Measurements from ENCODE around the gene ITGB7. TPM values are rescaled to one million over a fixed set of nuclear protein-coding genes. Genes with fewer than 3 reads are reported as not detected.
A peak's percentile ranks its signal among the peaks of the same experiment; 100 is the strongest.

The ITGB7 gene, protein sequence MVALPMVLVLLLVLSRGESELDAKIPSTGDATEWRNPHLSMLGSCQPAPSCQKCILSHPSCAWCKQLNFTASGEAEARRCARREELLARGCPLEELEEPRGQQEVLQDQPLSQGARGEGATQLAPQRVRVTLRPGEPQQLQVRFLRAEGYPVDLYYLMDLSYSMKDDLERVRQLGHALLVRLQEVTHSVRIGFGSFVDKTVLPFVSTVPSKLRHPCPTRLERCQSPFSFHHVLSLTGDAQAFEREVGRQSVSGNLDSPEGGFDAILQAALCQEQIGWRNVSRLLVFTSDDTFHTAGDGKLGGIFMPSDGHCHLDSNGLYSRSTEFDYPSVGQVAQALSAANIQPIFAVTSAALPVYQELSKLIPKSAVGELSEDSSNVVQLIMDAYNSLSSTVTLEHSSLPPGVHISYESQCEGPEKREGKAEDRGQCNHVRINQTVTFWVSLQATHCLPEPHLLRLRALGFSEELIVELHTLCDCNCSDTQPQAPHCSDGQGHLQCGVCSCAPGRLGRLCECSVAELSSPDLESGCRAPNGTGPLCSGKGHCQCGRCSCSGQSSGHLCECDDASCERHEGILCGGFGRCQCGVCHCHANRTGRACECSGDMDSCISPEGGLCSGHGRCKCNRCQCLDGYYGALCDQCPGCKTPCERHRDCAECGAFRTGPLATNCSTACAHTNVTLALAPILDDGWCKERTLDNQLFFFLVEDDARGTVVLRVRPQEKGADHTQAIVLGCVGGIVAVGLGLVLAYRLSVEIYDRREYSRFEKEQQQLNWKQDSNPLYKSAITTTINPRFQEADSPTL
- total RNA-seq (2021): 0.90 to 1.4 TPM (median 1.1 TPM) in 3 replicates
- percentile 3 among the genes with signal in this experiment for Bru-seq, nascent RNA
- long read RNA-seq, experiment 1: 0 reads
- long read RNA-seq, experiment 2: 0 reads
- long read RNA-seq, experiment 3: 0 reads

DNA sequence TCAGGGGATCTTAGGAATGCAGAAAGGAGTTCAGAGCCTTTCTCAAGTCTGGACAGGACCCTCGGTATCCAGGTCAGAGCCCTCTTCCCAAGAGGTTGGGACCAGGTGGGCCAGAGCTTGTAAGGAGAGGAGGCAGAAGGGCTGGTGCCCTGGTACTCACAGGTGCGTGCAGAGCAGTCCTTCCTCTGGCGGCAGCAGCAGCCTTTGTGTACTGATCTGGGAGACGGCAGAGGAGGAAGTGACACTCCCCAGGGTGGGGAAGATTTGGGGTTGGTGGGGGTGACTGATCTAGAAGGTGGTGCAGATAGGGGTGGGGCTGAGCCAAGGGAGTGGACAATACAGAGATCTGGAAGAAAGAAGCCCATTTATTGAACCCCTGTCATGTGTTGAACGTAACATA, at the start of gene ITGB7:
Gene ITGB7, minus strand, starts transcription at position 210 of the 400 bp plus-strand sequence. CDS start 6,808 bp downstream, outside the sequence.
- Mint-ChIP-seq H3K9me3 (no peaks in the 10 kb centered on the region), H3K36me3 (peaks cover 7% of the 10 kb centered on the region), H3K27me3 (ENCODE audit: low read depth) (peaks cover 19% of the 10 kb centered on the region; the same call in 1 of the 2 replicates), H3K27ac (peak within 1 kb of the TSS; percentile 19; the same call in 1 of the 2 replicates), H3K4me1 (peaks cover 11% of the 10 kb centered on the region), H3K4me3 (no peak within 1 kb of the TSS)
- TF ChIP-seq, protein P1, sequence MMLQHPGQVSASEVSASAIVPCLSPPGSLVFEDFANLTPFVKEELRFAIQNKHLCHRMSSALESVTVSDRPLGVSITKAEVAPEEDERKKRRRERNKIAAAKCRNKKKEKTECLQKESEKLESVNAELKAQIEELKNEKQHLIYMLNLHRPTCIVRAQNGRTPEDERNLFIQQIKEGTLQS (CRISPR knock-in tag; conservative IDR thresholded peaks at IDR 0.05): no peak
- TF ChIP-seq SP1 (CRISPR knock-in tag; conservative IDR thresholded peaks at IDR 0.05): no peak
- POLR2A ChIA-PET: interaction anchor here (0.7 kb wide), 1 partner anchor 10 kb away, joined by 3 read pairs; no protein-coding TSS in a partner anchor
- CTCF ChIA-PET: interaction anchor here (0.9 to 12.2 kb wide), 6 partner anchors 10 to 175 kb away, joined by 3 to 333 read pairs (median 4); partner anchors contain the start of gene ESPL1
- ATAC-seq: peak; percentile 53
- no peak for DNase-seq (ENCODE audit: low spot score)

DNA sequence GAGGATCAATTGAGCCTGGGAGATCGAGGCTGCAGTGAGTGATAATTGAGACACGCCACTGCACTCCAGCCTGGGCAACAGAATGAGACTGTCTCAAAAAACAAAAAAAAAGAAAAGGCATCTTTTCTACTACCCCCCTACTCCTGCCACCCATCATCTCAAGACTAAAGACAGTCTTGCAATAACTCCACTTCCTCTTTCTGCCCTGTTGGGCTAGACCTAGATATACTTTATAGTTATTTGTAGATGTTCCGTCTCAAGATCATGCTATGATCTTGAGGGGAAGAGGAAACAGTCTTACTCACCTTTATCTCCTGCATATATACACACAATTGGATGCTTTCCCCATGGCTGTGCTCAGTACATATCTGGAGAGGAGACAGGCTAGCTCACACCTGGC, 48.9 kb upstream of the ITGB7 start:
- H3K9me3 Mint-ChIP-seq: no peaks in the 10 kb centered on the region
- ATAC-seq (no peak), DNase-seq (ENCODE audit: low spot score) (no peak)
- no peak overlapping the region for H3K4me3 Mint-ChIP-seq
- POLR2A ChIA-PET: no interaction called here
- H3K27ac Mint-ChIP-seq: no peak overlapping the region
- H3K36me3 Mint-ChIP-seq: peaks cover 4% of the 10 kb centered on the region; the same call in 1 of the 2 replicates
- no peaks in the 10 kb centered on the region for H3K27me3 Mint-ChIP-seq (ENCODE audit: low read depth)
- CTCF ChIA-PET: interaction anchor here (1.6 to 12.6 kb wide), 3 partner anchors 12 to 58 kb away, joined by 6 to 188 read pairs (median 15); partner anchors contain the start of gene ESPL1
- TF ChIP-seq ZNF232 (CRISPR knock-in tag; IDR thresholded peaks at IDR 0.05) (no peak), JUN (CRISPR knock-in tag; IDR thresholded peaks at IDR 0.05) (no peak), ATF1 (CRISPR knock-in tag; IDR thresholded peaks at IDR 0.05) (no peak), ZNF416 (CRISPR knock-in tag; IDR thresholded peaks at IDR 0.05) (no peak), MXD4 (CRISPR knock-in tag; IDR thresholded peaks at IDR 0.05; ENCODE audit: borderline replicate concordance) (no peak), ZNF138 (CRISPR knock-in tag; conservative IDR thresholded peaks at IDR 0.05) (no peak), PRRX2 (CRISPR knock-in tag; IDR thresholded peaks at IDR 0.05) (no peak)
- TF ChIP-seq, protein P2, sequence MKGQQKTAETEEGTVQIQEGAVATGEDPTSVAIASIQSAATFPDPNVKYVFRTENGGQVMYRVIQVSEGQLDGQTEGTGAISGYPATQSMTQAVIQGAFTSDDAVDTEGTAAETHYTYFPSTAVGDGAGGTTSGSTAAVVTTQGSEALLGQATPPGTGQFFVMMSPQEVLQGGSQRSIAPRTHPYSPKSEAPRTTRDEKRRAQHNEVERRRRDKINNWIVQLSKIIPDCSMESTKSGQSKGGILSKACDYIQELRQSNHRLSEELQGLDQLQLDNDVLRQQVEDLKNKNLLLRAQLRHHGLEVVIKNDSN (CRISPR knock-in tag; IDR thresholded peaks at IDR 0.05): no peak
- H3K4me1 Mint-ChIP-seq: peaks cover 16% of the 10 kb centered on the region

DNA sequence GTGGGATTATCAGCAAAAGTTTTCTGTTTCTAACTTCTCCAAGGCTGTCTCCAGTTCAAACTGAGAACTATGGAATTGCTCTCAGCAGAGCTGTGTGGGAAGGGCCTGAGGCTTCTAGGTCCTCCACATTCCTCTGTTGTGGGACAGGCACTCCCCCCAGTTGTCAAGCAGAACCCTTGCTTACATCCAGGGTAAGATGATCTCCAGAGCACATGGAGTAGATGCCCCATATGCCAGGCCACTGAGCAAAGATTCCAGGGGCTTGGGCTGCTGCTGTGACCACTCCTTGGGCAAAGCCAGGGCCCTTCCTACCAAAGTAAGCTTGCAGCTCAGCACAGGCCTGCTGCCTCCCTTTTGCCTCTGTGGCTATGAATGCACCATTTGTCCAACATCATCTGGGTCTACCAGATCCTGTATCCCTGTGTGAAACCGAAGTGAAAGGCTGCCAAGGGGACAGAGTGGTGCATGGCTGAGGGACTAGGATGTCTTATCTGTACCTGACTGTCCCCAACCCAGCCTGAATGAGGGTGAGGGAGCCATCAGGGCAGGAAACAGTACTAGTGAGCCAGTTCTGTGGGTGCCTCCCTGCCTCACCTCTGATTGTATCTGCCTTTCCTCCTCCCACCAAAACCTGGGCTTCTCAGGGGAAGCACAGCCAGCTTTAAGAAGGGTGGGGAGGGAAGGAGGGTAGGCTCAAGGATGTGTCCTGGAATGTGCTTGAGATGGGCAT, 47.9 kb upstream of the ITGB7 start:
- no peak overlapping the region for H3K27ac Mint-ChIP-seq
- no peak for ATAC-seq
- no peak for DNase-seq (ENCODE audit: low spot score)
- peaks cover 20% of the 10 kb centered on the region for H3K4me1 Mint-ChIP-seq
- no peaks in the 10 kb centered on the region for H3K9me3 Mint-ChIP-seq
- no peak overlapping the region for H3K4me3 Mint-ChIP-seq
- POLR2A ChIA-PET: no interaction called here
- CTCF ChIA-PET: interaction anchor here (12.6 kb wide), 1 partner anchor 41 kb away, joined by 188 read pairs; no protein-coding TSS in a partner anchor
- no peaks in the 10 kb centered on the region for H3K27me3 Mint-ChIP-seq (ENCODE audit: low read depth)
- peaks cover 4% of the 10 kb centered on the region; the same call in 1 of the 2 replicates for H3K36me3 Mint-ChIP-seq
- TF ChIP-seq RELA (CRISPR knock-in tag; IDR thresholded peaks at IDR 0.05; ENCODE audit: borderline replicate concordance) (no peak), ZNF138 (CRISPR knock-in tag; conservative IDR thresholded peaks at IDR 0.05) (no peak), ATF1 (CRISPR knock-in tag; IDR thresholded peaks at IDR 0.05) (no peak), ESRRA (CRISPR knock-in tag; IDR thresholded peaks at IDR 0.05; ENCODE audit: borderline replicate concordance) (no peak)
- TF ChIP-seq, protein P3, sequence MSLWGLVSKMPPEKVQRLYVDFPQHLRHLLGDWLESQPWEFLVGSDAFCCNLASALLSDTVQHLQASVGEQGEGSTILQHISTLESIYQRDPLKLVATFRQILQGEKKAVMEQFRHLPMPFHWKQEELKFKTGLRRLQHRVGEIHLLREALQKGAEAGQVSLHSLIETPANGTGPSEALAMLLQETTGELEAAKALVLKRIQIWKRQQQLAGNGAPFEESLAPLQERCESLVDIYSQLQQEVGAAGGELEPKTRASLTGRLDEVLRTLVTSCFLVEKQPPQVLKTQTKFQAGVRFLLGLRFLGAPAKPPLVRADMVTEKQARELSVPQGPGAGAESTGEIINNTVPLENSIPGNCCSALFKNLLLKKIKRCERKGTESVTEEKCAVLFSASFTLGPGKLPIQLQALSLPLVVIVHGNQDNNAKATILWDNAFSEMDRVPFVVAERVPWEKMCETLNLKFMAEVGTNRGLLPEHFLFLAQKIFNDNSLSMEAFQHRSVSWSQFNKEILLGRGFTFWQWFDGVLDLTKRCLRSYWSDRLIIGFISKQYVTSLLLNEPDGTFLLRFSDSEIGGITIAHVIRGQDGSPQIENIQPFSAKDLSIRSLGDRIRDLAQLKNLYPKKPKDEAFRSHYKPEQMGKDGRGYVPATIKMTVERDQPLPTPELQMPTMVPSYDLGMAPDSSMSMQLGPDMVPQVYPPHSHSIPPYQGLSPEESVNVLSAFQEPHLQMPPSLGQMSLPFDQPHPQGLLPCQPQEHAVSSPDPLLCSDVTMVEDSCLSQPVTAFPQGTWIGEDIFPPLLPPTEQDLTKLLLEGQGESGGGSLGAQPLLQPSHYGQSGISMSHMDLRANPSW (CRISPR knock-in tag; conservative IDR thresholded peaks at IDR 0.05; ENCODE audit: low read depth): no peak
- TF ChIP-seq, protein P4, sequence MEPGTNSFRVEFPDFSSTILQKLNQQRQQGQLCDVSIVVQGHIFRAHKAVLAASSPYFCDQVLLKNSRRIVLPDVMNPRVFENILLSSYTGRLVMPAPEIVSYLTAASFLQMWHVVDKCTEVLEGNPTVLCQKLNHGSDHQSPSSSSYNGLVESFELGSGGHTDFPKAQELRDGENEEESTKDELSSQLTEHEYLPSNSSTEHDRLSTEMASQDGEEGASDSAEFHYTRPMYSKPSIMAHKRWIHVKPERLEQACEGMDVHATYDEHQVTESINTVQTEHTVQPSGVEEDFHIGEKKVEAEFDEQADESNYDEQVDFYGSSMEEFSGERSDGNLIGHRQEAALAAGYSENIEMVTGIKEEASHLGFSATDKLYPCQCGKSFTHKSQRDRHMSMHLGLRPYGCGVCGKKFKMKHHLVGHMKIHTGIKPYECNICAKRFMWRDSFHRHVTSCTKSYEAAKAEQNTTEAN (CRISPR knock-in tag; IDR thresholded peaks at IDR 0.05): no peak
- TF ChIP-seq, protein P5, sequence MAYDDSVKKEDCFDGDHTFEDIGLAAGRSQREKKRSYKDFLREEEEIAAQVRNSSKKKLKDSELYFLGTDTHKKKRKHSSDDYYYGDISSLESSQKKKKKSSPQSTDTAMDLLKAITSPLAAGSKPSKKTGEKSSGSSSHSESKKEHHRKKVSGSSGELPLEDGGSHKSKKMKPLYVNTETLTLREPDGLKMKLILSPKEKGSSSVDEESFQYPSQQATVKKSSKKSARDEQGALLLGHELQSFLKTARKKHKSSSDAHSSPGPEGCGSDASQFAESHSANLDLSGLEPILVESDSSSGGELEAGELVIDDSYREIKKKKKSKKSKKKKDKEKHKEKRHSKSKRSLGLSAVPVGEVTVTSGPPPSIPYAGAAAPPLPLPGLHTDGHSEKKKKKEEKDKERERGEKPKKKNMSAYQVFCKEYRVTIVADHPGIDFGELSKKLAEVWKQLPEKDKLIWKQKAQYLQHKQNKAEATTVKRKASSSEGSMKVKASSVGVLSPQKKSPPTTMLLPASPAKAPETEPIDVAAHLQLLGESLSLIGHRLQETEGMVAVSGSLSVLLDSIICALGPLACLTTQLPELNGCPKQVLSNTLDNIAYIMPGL (CRISPR knock-in tag; IDR thresholded peaks at IDR 0.05): no peak

Measured in WTC11 (cell line).